Breast epithelium (tissue), 4 donors: ENCODE measurements around the gene LARP4. TPM values are rescaled to one million over a fixed set of nuclear protein-coding genes. Genes with fewer than 3 reads are reported as not detected.
"Not testable (repeated sequence)": the region's sequence is repeated elsewhere in the genome, so short reads cannot be mapped to it uniquely, and the experiment has no call there.

Experiments used
- DNase-seq, 2 donors: peaks; one replicate each; pipeline ENCODE4 v3.0.0-alpha.2; 2019; ENCODE audit warnings: low spot score in 2 of 2
- H3K27ac ChIP-seq, 2 donors: fragments of 200-600 bp; sonication (generic) in 1 of 2; one replicate each; pipeline ENCODE4 v1.5.1; 2016 to 2019; ENCODE audit warnings: mild to moderate bottlenecking in 1 of 2
- H3K27me3 ChIP-seq, 2 donors: fragments of 200-600 bp; sonication (generic) in 1 of 2; one replicate each; pipeline versions ENCODE4 v1.5.1 to v1.6.0; 2017 to 2019; ENCODE audit warnings: control low read depth in 1 of 2, mild to moderate bottlenecking in 1 of 2
- H3K36me3 ChIP-seq: fragments of 200-600 bp; one replicate; pipeline ENCODE4 v1.5.1; 2019
- H3K4me1 ChIP-seq, 2 donors: fragments of 200-600 bp; sonication (generic); one replicate each; pipeline ENCODE4 v1.5.1; 2016 to 2019; ENCODE audit warnings: control low read depth in 1 of 2
- H3K4me3 ChIP-seq, 3 donors: fragments of 200-600 bp; sonication (generic); 1 replicate in 2 of 3; 2 replicates in 1 of 3; pipeline ENCODE4 v1.5.1; 2016 to 2019; ENCODE audit warnings: mild to moderate bottlenecking in 3 of 3, moderate library complexity in 2 of 3
- H3K9me3 ChIP-seq, 2 donors: fragments of 200-600 bp; sonication (generic) in 1 of 2; one replicate each; pipeline ENCODE4 v1.5.1; 2016 to 2019; ENCODE audit warnings: control low read depth in 1 of 2
- CTCF ChIP-seq, 3 donors: fragments of 450-650 bp; IDR thresholded peaks; one replicate each; pipeline ENCODE4 v1.5.1; 2016 to 2017; ENCODE audit warnings: antibody characterized with exemption in 3 of 3, mild to moderate bottlenecking in 3 of 3, moderate library complexity in 3 of 3
- POLR2A ChIP-seq: fragments of 450-650 bp; IDR thresholded peaks from one replicate; pipeline ENCODE4 v1.6.1; 2016; ENCODE audit warnings: antibody characterized with exemption, mild to moderate bottlenecking, moderate library complexity
- POLR2AphosphoS5 ChIP-seq, 3 donors: sonication (generic); formaldehyde crosslinking; IDR thresholded peaks; one replicate each; pipeline ENCODE4 v1.6.1; 2017; ENCODE audit warnings: antibody characterized with exemption in 3 of 3
- intact Hi-C: fragments of 100-400 bp; cut with DNase I; formaldehyde crosslinking; loops from one replicate; pipeline ENCODE4 v1.15.1; 2023; ENCODE audit warnings: low total_unique reads
- total RNA-seq, 3 donors: library from RNA; depleted of rRNA; stranded (reverse); fragments of >200 nt; gene quantifications; one replicate each; pipeline ENCODE4 v1.1.0, GENCODE V29; 2016

The LARP4 gene
- total RNA-seq, 3 donors from 2014 or later, result 34.2 to 61.9 (median 56.3) TPM

GRCh38 chr12:50458606-50459005, 57.9 kb downstream of the LARP4 start:
- H3K4me3 ChIP-seq, result no peak overlapping the region
- H3K9me3 ChIP-seq, result no peaks in the 10 kb centered on the region
- DNase-seq, result no peak
- TF ChIP-seq POLR2AphosphoS5 (IDR thresholded peaks at IDR 0.05) (no peak), POLR2A (no peak), CTCF (IDR thresholded peaks at IDR 0.05) (no peak)
- H3K27me3 ChIP-seq, result no peaks in the 10 kb centered on the region
- no peaks in the 10 kb centered on the region for H3K36me3 ChIP-seq
- no peaks in the 10 kb centered on the region for H3K4me1 ChIP-seq
- intact Hi-C loops, result no loop called here
- H3K27ac ChIP-seq, result no peak overlapping the region

- H3K9me3 ChIP-seq, result no peaks in the 10 kb centered on the region
- DNase-seq, result no peak
- no peak overlapping the region for H3K27ac ChIP-seq
- intact Hi-C loops, result no loop called here
- H3K36me3 ChIP-seq, result no peaks in the 10 kb centered on the region
- H3K4me1 ChIP-seq, result no peaks in the 10 kb centered on the region
- no peaks in the 10 kb centered on the region for H3K27me3 ChIP-seq
- TF ChIP-seq POLR2AphosphoS5 (IDR thresholded peaks at IDR 0.05) (no peak), CTCF (IDR thresholded peaks at IDR 0.05) (no peak), POLR2A (no peak)
- H3K4me3 ChIP-seq, result no peak overlapping the region
Measured at GRCh38 chr12:50467439-50467838, 66.8 kb downstream of the LARP4 start.

GRCh38 chr12:50477241-50477832, 76.7 kb downstream of the LARP4 start:
- H3K4me3 ChIP-seq, result no peak overlapping the region
- no peaks in the 10 kb centered on the region for H3K9me3 ChIP-seq
- H3K36me3 ChIP-seq, result no peaks in the 10 kb centered on the region
- no peaks in the 10 kb centered on the region for H3K27me3 ChIP-seq
- intact Hi-C loops, result no loop called here
- TF ChIP-seq POLR2AphosphoS5 (IDR thresholded peaks at IDR 0.05) (no peak), CTCF (IDR thresholded peaks at IDR 0.05) (no peak), POLR2A (no peak)
- no peaks in the 10 kb centered on the region for H3K4me1 ChIP-seq
- no peak overlapping the region for H3K27ac ChIP-seq
- DNase-seq, result no peak

GRCh38 chr12:50482571-50482970, 81.9 kb downstream of the LARP4 start:
- H3K9me3 ChIP-seq, result no peaks in the 10 kb centered on the region
- TF ChIP-seq POLR2AphosphoS5 (IDR thresholded peaks at IDR 0.05) (no peak), POLR2A (no peak), CTCF (IDR thresholded peaks at IDR 0.05) (no peak)
- intact Hi-C loops, result no loop called here
- H3K27ac ChIP-seq, result no peak overlapping the region
- no peaks in the 10 kb centered on the region for H3K36me3 ChIP-seq
- H3K4me1 ChIP-seq, result no peaks in the 10 kb centered on the region
- no peak for DNase-seq
- H3K4me3 ChIP-seq, result no peak overlapping the region
- no peaks in the 10 kb centered on the region for H3K27me3 ChIP-seq

- no peaks in the 10 kb centered on the region for H3K9me3 ChIP-seq
- no peak for TF ChIP-seq POLR2AphosphoS5 (IDR thresholded peaks at IDR 0.05)
- H3K36me3 ChIP-seq, result no peaks in the 10 kb centered on the region
- intact Hi-C loops, result no loop called here
- H3K27ac ChIP-seq, result no peak overlapping the region
- no peaks in the 10 kb centered on the region for H3K4me1 ChIP-seq
- H3K4me3 ChIP-seq, result no peak overlapping the region
- no peak for DNase-seq
- H3K27me3 ChIP-seq, result no peaks in the 10 kb centered on the region
Measured at GRCh38 chr12:50483488-50483887, 82.8 kb downstream of the LARP4 start.

GRCh38 chr12:50488801-50489200, 88.1 kb downstream of the LARP4 start:
- intact Hi-C loops, result no loop called here
- no peaks in the 10 kb centered on the region for H3K36me3 ChIP-seq
- DNase-seq, result no peak
- H3K9me3 ChIP-seq, result peaks cover 7 to 15% of the 10 kb centered on the region in 2 donors
- TF ChIP-seq CTCF (IDR thresholded peaks at IDR 0.05) (no peak), POLR2A (no peak), POLR2AphosphoS5 (IDR thresholded peaks at IDR 0.05) (no peak)
- no peak overlapping the region for H3K4me3 ChIP-seq
- H3K27ac ChIP-seq, result no peak overlapping the region
- no peaks in the 10 kb centered on the region for H3K27me3 ChIP-seq
- H3K4me1 ChIP-seq, result no peaks in the 10 kb centered on the region

- DNase-seq, H3K36me3 ChIP-seq, H3K4me3 ChIP-seq, H3K27me3 ChIP-seq, H3K4me1 ChIP-seq, H3K27ac ChIP-seq, intact Hi-C loops: not testable (repeated sequence)
- peaks cover 23 to 24% of the 10 kb centered on the region in 2 donors for H3K9me3 ChIP-seq
Measured at GRCh38 chr12:50498119-50498518, 97.4 kb downstream of the LARP4 start.
